ENCODE results near the gene MAN1A1. TPM values are rescaled to one million over a fixed set of nuclear protein-coding genes. Genes with fewer than 3 reads are reported as not detected.

The MAN1A1 gene
- total and polyA plus RNA-seq, 2 of the 8 experiments (the other 6 are each of a cell fraction or from before 2014, with no cell fraction given), result 1.8 to 5.4 TPM

DNA sequence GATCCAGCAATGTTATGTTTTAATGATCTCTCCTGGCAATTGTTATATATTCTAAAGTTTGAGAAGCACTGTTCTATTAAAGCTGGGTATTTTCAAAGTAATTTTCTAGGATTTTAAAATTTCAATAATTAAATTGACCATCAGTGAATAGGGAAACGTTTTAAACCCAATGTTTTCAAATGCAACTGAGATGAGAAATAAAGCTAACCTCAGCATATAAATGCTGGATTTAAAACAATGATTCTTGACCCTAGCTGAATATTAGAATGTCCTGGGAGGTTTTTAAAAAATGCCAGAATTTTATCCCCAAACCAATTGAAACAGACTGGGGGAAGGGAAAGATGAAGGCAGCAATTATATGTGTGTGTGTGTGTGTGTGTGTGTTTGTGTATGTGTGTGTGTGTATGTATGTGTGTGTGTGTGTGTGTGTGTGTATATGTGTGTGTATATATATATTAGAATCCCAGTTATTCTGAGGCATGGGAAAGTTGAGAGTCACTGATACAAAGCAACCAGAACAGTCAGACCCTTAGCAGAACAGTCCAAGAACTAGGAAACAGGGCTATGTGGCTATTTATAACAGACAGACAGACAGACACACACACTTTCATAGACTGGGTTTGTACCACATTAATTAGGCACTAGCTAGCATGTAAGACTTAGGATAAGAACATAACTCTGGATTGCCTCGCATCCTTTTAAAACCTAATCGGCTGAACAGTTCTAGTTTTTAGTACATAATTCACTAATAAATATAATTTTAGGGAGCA is 107.8 kb downstream of the MAN1A1 start (continued):
- TF ChIP-seq, protein P1, sequence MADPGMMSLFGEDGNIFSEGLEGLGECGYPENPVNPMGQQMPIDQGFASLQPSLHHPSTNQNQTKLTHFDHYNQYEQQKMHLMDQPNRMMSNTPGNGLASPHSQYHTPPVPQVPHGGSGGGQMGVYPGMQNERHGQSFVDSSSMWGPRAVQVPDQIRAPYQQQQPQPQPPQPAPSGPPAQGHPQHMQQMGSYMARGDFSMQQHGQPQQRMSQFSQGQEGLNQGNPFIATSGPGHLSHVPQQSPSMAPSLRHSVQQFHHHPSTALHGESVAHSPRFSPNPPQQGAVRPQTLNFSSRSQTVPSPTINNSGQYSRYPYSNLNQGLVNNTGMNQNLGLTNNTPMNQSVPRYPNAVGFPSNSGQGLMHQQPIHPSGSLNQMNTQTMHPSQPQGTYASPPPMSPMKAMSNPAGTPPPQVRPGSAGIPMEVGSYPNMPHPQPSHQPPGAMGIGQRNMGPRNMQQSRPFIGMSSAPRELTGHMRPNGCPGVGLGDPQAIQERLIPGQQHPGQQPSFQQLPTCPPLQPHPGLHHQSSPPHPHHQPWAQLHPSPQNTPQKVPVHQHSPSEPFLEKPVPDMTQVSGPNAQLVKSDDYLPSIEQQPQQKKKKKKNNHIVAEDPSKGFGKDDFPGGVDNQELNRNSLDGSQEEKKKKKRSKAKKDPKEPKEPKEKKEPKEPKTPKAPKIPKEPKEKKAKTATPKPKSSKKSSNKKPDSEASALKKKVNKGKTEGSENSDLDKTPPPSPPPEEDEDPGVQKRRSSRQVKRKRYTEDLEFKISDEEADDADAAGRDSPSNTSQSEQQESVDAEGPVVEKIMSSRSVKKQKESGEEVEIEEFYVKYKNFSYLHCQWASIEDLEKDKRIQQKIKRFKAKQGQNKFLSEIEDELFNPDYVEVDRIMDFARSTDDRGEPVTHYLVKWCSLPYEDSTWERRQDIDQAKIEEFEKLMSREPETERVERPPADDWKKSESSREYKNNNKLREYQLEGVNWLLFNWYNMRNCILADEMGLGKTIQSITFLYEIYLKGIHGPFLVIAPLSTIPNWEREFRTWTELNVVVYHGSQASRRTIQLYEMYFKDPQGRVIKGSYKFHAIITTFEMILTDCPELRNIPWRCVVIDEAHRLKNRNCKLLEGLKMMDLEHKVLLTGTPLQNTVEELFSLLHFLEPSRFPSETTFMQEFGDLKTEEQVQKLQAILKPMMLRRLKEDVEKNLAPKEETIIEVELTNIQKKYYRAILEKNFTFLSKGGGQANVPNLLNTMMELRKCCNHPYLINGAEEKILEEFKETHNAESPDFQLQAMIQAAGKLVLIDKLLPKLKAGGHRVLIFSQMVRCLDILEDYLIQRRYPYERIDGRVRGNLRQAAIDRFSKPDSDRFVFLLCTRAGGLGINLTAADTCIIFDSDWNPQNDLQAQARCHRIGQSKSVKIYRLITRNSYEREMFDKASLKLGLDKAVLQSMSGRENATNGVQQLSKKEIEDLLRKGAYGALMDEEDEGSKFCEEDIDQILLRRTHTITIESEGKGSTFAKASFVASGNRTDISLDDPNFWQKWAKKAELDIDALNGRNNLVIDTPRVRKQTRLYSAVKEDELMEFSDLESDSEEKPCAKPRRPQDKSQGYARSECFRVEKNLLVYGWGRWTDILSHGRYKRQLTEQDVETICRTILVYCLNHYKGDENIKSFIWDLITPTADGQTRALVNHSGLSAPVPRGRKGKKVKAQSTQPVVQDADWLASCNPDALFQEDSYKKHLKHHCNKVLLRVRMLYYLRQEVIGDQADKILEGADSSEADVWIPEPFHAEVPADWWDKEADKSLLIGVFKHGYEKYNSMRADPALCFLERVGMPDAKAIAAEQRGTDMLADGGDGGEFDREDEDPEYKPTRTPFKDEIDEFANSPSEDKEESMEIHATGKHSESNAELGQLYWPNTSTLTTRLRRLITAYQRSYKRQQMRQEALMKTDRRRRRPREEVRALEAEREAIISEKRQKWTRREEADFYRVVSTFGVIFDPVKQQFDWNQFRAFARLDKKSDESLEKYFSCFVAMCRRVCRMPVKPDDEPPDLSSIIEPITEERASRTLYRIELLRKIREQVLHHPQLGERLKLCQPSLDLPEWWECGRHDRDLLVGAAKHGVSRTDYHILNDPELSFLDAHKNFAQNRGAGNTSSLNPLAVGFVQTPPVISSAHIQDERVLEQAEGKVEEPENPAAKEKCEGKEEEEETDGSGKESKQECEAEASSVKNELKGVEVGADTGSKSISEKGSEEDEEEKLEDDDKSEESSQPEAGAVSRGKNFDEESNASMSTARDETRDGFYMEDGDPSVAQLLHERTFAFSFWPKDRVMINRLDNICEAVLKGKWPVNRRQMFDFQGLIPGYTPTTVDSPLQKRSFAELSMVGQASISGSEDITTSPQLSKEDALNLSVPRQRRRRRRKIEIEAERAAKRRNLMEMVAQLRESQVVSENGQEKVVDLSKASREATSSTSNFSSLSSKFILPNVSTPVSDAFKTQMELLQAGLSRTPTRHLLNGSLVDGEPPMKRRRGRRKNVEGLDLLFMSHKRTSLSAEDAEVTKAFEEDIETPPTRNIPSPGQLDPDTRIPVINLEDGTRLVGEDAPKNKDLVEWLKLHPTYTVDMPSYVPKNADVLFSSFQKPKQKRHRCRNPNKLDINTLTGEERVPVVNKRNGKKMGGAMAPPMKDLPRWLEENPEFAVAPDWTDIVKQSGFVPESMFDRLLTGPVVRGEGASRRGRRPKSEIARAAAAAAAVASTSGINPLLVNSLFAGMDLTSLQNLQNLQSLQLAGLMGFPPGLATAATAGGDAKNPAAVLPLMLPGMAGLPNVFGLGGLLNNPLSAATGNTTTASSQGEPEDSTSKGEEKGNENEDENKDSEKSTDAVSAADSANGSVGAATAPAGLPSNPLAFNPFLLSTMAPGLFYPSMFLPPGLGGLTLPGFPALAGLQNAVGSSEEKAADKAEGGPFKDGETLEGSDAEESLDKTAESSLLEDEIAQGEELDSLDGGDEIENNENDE (IDR thresholded peaks at IDR 0.05; ENCODE audit: insufficient replicate concordance, low read length), result no peak
- no peak for TF ChIP-seq SP4 (IDR thresholded peaks at IDR 0.05; ENCODE audit: low read length)
- no peak for TF ChIP-seq EZH2 (IDR thresholded peaks at IDR 0.05; ENCODE audit: low read depth, low read length, severe bottlenecking)
- TF ChIP-seq GABPA (IDR thresholded peaks at IDR 0.05; ENCODE audit: borderline replicate concordance, insufficient read depth, low read length), result no peak
- no peak for TF ChIP-seq RFX5 (IDR thresholded peaks at IDR 0.05; ENCODE audit: borderline replicate concordance, low read depth, low read length)
- TF ChIP-seq TBP (IDR thresholded peaks at IDR 0.05; ENCODE audit: low read depth, low read length), result no peak
